Measurements from ENCODE around the gene KSR2.

The KSR2 gene

GRCh38 chr12:117483501-117483900 lies 485.3 kb downstream of the KSR2 start:
- Histone ChIP-seq H3K27me3 (no peaks in the 10 kb centered on the region), H3K27ac (no peak overlapping the region), H3K9me3 (peaks cover 0 to 8% (median 0%) of the 10 kb centered on the region in 3 donors), H3K4me1 (peaks cover 0 to 7% (median 0%) of the 10 kb centered on the region in 4 donors), H3K36me3 (no peaks in the 10 kb centered on the region), H3K4me3 (no peak overlapping the region)
- DNase-seq = no peak
- no peak for TF ChIP-seq CTCF (IDR thresholded peaks at IDR 0.05)
- intact Hi-C loops (cut with DNase I; ENCODE audit: low total_unique reads) = no loop called here

GRCh38 chr12:117481470-117481869 lies 487.3 kb downstream of the KSR2 start:
- Histone ChIP-seq H3K27me3 (peaks cover 0 to under 1% of the 10 kb centered on the region in 2 donors), H3K36me3 (no peaks in the 10 kb centered on the region), H3K27ac (no peak overlapping the region), H3K4me3 (no peak overlapping the region), H3K9me3 (peaks cover 0 to 8% (median 0%) of the 10 kb centered on the region in 3 donors), H3K4me1 (no peaks in the 10 kb centered on the region)
- no peak for TF ChIP-seq CTCF (IDR thresholded peaks at IDR 0.05)
- DNase-seq = no peak
- intact Hi-C loops (cut with DNase I; ENCODE audit: low total_unique reads) = no loop called here

- TF ChIP-seq CTCF (IDR thresholded peaks at IDR 0.05) = no peak
- peaks cover 0 to 2% of the 10 kb centered on the region in 2 donors for H3K27me3 ChIP-seq
- no peak for DNase-seq
- H3K27ac ChIP-seq = no peak overlapping the region
- no peak overlapping the region for H3K4me3 ChIP-seq
- intact Hi-C loops (cut with DNase I; ENCODE audit: low total_unique reads) = no loop called here
- H3K36me3 ChIP-seq = no peaks in the 10 kb centered on the region
- no peaks in the 10 kb centered on the region for H3K9me3 ChIP-seq
- no peaks in the 10 kb centered on the region for H3K4me1 ChIP-seq
Observed at GRCh38 chr12:117476341-117476740, 492.4 kb downstream of the KSR2 start.

- Histone ChIP-seq H3K36me3 (no peaks in the 10 kb centered on the region), H3K4me3 (no peak overlapping the region), H3K27ac (no peak overlapping the region), H3K27me3 (peaks cover 0 to 2% of the 10 kb centered on the region in 2 donors), H3K4me1 (no peaks in the 10 kb centered on the region), H3K9me3 (peaks cover 0 to 5% (median 0%) of the 10 kb centered on the region in 3 donors)
- DNase-seq = no peak
- intact Hi-C loops (cut with DNase I; ENCODE audit: low total_unique reads) = no loop called here
- no peak for TF ChIP-seq CTCF (IDR thresholded peaks at IDR 0.05)
Observed at GRCh38 chr12:117473856-117474255, 494.9 kb downstream of the KSR2 start.

- Histone ChIP-seq H3K36me3 (no peaks in the 10 kb centered on the region), H3K27me3 (peaks cover 0 to 2% of the 10 kb centered on the region in 2 donors), H3K27ac (no peak overlapping the region), H3K4me1 (no peaks in the 10 kb centered on the region), H3K4me3 (no peak overlapping the region), H3K9me3 (peaks cover 0 to 5% (median 0%) of the 10 kb centered on the region in 3 donors)
- intact Hi-C loops (cut with DNase I; ENCODE audit: low total_unique reads) = no loop called here
- no peak for DNase-seq
- TF ChIP-seq CTCF (IDR thresholded peaks at IDR 0.05) = no peak
Observed at GRCh38 chr12:117472983-117473382, 495.8 kb downstream of the KSR2 start.

GRCh38 chr12:117470804-117471203 lies 498.0 kb downstream of the KSR2 start:
- TF ChIP-seq CTCF (IDR thresholded peaks at IDR 0.05) = no peak
- no peaks in the 10 kb centered on the region for H3K27me3 ChIP-seq
- DNase-seq = no peak
- H3K4me3 ChIP-seq = no peak overlapping the region
- H3K36me3 ChIP-seq = no peaks in the 10 kb centered on the region
- intact Hi-C loops (cut with DNase I; ENCODE audit: low total_unique reads) = no loop called here
- H3K27ac ChIP-seq = no peak overlapping the region
- H3K9me3 ChIP-seq = peaks cover 0 to 5% (median 0%) of the 10 kb centered on the region in 3 donors
- no peaks in the 10 kb centered on the region for H3K4me1 ChIP-seq
